OCI-LY1 (cell line): ENCODE measurements around the gene NR2C1.

ENCODE experiments used
- H2AFZ ChIP-seq: fragments of 200-600 bp; sonication (generic), shearing (Covaris generic); 2 replicates; pipeline ENCODE4 v1.6.0; 2014; ENCODE audit warnings: antibody characterized with exemption, mild to moderate bottlenecking, low read length
- H3F3A ChIP-seq: fragments of 200-600 bp; sonication (generic), shearing (Covaris generic); 2 replicates; pipeline ENCODE4 v1.6.0; 2014; ENCODE audit warnings: mild to moderate bottlenecking, antibody characterized with exemption, low read length, moderate library complexity; ENCODE audit not compliant: insufficient read depth
- H3K27ac ChIP-seq: fragments of 200-600 bp; sonication (generic); 2 replicates; pipeline ENCODE4 v1.5.1; 2014; ENCODE audit warnings: low read length, mixed run types, mild to moderate bottlenecking, low read depth; ENCODE audit not compliant: poor library complexity, severe bottlenecking
- H3K27me3 ChIP-seq: fragments of 200-600 bp; sonication (generic); 2 replicates; pipeline ENCODE4 v1.6.0; 2014; ENCODE audit warnings: antibody characterized with exemption, mild to moderate bottlenecking, low read length, moderate library complexity; ENCODE audit not compliant: insufficient read depth
- H3K36me3 ChIP-seq: fragments of 200-600 bp; sonication (generic); 2 replicates; pipeline ENCODE4 v1.6.1; 2014; ENCODE audit warnings: mild to moderate bottlenecking, antibody characterized with exemption, low read length, moderate library complexity, mixed read lengths; ENCODE audit not compliant: insufficient read depth
- H3K4me1 ChIP-seq: fragments of 200-600 bp; sonication (generic); 2 replicates; pipeline ENCODE4 v1.5.1; 2014; ENCODE audit warnings: mild to moderate bottlenecking, low read length, moderate library complexity; ENCODE audit not compliant: insufficient read depth, severe bottlenecking
- H3K4me2 ChIP-seq: fragments of 200-600 bp; sonication (generic), shearing (Covaris generic); 2 replicates; pipeline ENCODE4 v1.6.1; 2014; ENCODE audit warnings: low read length
- H3K4me3 ChIP-seq: fragments of 200-600 bp; sonication (generic); 2 replicates; pipeline ENCODE4 v1.5.1; 2014; ENCODE audit warnings: low read length, low read depth, mild to moderate bottlenecking, mixed read lengths; ENCODE audit not compliant: poor library complexity, severe bottlenecking
- H3K79me2 ChIP-seq: fragments of 200-600 bp; shearing (Covaris generic); 2 replicates; pipeline ENCODE4 v1.6.1; 2016; ENCODE audit warnings: mixed run types, low read length, mixed read lengths; ENCODE audit not compliant: insufficient read depth
- H3K9ac ChIP-seq: fragments of 200-600 bp; sonication (generic), shearing (Covaris generic); 2 replicates; pipeline ENCODE4 v1.6.1; 2014; ENCODE audit warnings: mild to moderate bottlenecking, low read length, mixed read lengths
- H3K9me2 ChIP-seq: fragments of 200-600 bp; sonication (generic), shearing (Covaris generic); 2 replicates; pipeline ENCODE4 v1.6.1; 2014; ENCODE audit warnings: low read depth, mild to moderate bottlenecking, low read length, mixed read lengths
- H3K9me3 ChIP-seq: fragments of 200-600 bp; shearing (Covaris generic); 2 replicates; pipeline ENCODE4 v1.6.1; 2014; ENCODE audit warnings: low read length, mixed read lengths
- H4K20me1 ChIP-seq: fragments of 200-600 bp; sonication (generic), shearing (Covaris generic); 2 replicates; pipeline ENCODE4 v1.6.0; 2016; ENCODE audit warnings: mild to moderate bottlenecking, low read length; ENCODE audit not compliant: insufficient read depth
- EZH2 ChIP-seq: fragments of 200-600 bp; sonication (generic), shearing (Covaris generic); IDR thresholded peaks from 2 replicates; pipeline ENCODE4 v1.8.0; 2017; ENCODE audit warnings: borderline replicate concordance, mixed run types, mild to moderate bottlenecking, antibody characterized with exemption, low read length, moderate library complexity, mixed read lengths
- TF ChIP-seq, protein P1 (sequence below): fragments of 200-600 bp; sonication (generic), shearing (Covaris generic); IDR thresholded peaks from 2 replicates; pipeline ENCODE4 v1.5.1; 2017; ENCODE audit warnings: mild to moderate bottlenecking, antibody characterized with exemption, low read length, moderate library complexity, mixed read lengths

The NR2C1 gene

DNA sequence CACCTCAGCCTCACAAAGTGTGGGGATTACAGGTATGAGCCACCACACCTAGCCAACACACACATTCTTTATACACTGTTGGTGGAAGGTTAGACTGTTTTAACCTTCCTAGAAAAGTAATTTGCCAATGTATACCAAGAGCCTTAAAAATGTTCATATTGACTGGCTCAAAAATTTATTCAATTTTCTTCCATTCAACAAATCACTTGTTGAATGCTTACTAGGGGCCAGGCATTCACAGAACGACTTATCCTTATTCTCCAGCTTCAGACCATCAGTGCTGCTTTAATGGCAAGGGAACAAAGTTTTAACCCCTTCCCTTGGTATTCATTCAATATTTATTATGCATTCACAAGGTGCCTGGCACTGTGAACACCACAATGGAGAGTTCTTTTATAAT, 3.0 kb downstream of the NR2C1 start:
- Histone ChIP-seq H3K4me1 (peaks cover 13% of the 10 kb centered on the region), H2AFZ (no peak overlapping the region), H3K4me3 (no peak overlapping the region), H3K27me3 (no peaks in the 10 kb centered on the region), H4K20me1 (no peaks in the 10 kb centered on the region), H3K9ac (no peak overlapping the region), H3K27ac (no peak overlapping the region), H3F3A (no peaks in the 10 kb centered on the region), H3K9me3 (no peaks in the 10 kb centered on the region), H3K9me2 (no peaks in the 10 kb centered on the region), H3K79me2 (peaks cover 28% of the 10 kb centered on the region), H3K4me2 (no peak overlapping the region), H3K36me3 (peaks cover 23% of the 10 kb centered on the region)
- TF ChIP-seq, protein P1, sequence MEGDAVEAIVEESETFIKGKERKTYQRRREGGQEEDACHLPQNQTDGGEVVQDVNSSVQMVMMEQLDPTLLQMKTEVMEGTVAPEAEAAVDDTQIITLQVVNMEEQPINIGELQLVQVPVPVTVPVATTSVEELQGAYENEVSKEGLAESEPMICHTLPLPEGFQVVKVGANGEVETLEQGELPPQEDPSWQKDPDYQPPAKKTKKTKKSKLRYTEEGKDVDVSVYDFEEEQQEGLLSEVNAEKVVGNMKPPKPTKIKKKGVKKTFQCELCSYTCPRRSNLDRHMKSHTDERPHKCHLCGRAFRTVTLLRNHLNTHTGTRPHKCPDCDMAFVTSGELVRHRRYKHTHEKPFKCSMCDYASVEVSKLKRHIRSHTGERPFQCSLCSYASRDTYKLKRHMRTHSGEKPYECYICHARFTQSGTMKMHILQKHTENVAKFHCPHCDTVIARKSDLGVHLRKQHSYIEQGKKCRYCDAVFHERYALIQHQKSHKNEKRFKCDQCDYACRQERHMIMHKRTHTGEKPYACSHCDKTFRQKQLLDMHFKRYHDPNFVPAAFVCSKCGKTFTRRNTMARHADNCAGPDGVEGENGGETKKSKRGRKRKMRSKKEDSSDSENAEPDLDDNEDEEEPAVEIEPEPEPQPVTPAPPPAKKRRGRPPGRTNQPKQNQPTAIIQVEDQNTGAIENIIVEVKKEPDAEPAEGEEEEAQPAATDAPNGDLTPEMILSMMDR, result no peak
- TF ChIP-seq EZH2, result no peak

DNA sequence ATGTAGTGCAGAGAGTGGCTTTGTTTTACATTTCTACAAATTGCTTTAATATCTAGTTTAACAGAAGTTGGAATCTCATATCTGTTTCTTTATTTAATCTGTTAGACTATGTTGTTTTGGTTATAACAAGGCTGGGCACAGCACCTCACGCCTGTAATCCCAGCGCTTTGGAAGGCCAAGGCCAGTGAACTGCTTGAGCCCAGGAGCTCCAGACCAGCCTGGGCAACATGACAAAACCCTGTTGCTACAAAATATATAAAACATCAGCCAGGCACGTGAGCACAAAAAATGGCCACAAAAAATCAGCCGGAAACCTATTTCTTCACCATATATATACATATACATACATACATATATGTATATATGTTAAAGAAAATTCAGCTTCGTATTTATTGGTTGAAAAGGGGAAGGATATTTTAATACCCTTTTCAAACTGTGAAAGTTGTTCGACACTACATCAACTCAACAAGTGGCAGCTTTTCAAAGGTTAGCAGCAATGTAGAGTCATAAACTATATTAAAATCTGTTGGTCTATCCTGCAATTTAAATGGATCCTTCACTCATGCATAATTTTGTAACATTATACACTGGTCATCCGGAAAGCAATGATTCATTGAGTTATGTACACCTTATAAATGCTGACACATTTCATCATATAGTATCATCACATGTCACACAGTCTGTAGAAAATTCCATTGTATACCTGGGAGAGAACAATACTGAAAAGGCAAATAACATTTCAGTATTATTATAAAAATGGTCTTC, 7.1 kb downstream of the NR2C1 start:
- Histone ChIP-seq H3K4me3 (no peak overlapping the region), H3K9me2 (no peaks in the 10 kb centered on the region), H3F3A (no peaks in the 10 kb centered on the region), H2AFZ (no peak overlapping the region), H3K4me1 (no peaks in the 10 kb centered on the region), H3K36me3 (peaks cover 58% of the 10 kb centered on the region), H3K9me3 (no peaks in the 10 kb centered on the region), H3K4me2 (no peak overlapping the region), H3K79me2 (peaks cover 13% of the 10 kb centered on the region), H4K20me1 (no peaks in the 10 kb centered on the region), H3K9ac (no peak overlapping the region), H3K27ac (no peak overlapping the region), H3K27me3 (no peaks in the 10 kb centered on the region)
- TF ChIP-seq EZH2, result no peak
- TF ChIP-seq, protein P1, result no peak

- no peaks in the 10 kb centered on the region for H3F3A ChIP-seq
- no peaks in the 10 kb centered on the region for H3K27me3 ChIP-seq
- no peak overlapping the region for H3K4me2 ChIP-seq
- TF ChIP-seq, protein P1, result no peak
- no peak for TF ChIP-seq EZH2
- peaks cover 87% of the 10 kb centered on the region for H3K36me3 ChIP-seq
- H3K4me1 ChIP-seq, result no peaks in the 10 kb centered on the region
- H3K79me2 ChIP-seq, result no peaks in the 10 kb centered on the region
- no peaks in the 10 kb centered on the region for H4K20me1 ChIP-seq
- H2AFZ ChIP-seq, result no peak overlapping the region
- H3K27ac ChIP-seq, result no peak overlapping the region
- no peaks in the 10 kb centered on the region for H3K9me3 ChIP-seq
- no peak overlapping the region for H3K4me3 ChIP-seq
- no peak overlapping the region for H3K9ac ChIP-seq
- no peaks in the 10 kb centered on the region for H3K9me2 ChIP-seq
These were observed 12.5 kb downstream of the NR2C1 start for GRCh38 chr12:95060951-95061350.
